Measurements from ENCODE around the gene ZNF407.

- TF ChIP-seq, protein P1, sequence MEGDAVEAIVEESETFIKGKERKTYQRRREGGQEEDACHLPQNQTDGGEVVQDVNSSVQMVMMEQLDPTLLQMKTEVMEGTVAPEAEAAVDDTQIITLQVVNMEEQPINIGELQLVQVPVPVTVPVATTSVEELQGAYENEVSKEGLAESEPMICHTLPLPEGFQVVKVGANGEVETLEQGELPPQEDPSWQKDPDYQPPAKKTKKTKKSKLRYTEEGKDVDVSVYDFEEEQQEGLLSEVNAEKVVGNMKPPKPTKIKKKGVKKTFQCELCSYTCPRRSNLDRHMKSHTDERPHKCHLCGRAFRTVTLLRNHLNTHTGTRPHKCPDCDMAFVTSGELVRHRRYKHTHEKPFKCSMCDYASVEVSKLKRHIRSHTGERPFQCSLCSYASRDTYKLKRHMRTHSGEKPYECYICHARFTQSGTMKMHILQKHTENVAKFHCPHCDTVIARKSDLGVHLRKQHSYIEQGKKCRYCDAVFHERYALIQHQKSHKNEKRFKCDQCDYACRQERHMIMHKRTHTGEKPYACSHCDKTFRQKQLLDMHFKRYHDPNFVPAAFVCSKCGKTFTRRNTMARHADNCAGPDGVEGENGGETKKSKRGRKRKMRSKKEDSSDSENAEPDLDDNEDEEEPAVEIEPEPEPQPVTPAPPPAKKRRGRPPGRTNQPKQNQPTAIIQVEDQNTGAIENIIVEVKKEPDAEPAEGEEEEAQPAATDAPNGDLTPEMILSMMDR (IDR thresholded peaks at IDR 0.05; ENCODE audit: low read depth, low read length, poor library complexity, severe bottlenecking): no peak
- TF ChIP-seq EZH2phosphoT487 (IDR thresholded peaks at IDR 0.05; ENCODE audit: borderline replicate concordance, low read length): no peak
Observed at GRCh38 chr18:74549591-74550104, 48.0 kb upstream of the ZNF407 start.
